ENCODE measurements around the gene PER1. TPM values are rescaled to one million over a fixed set of nuclear protein-coding genes. Genes with fewer than 3 reads are reported as not detected.
A peak's percentile ranks its signal among the peaks of the same experiment; 100 is the strongest.

Gene PER1
- total and polyA plus RNA-seq, 10 of the 15 experiments (the other 5 are each of a cell fraction or from before 2014, with no cell fraction given) = 0.02 to 25.1 (median 5.4) TPM

DNA sequence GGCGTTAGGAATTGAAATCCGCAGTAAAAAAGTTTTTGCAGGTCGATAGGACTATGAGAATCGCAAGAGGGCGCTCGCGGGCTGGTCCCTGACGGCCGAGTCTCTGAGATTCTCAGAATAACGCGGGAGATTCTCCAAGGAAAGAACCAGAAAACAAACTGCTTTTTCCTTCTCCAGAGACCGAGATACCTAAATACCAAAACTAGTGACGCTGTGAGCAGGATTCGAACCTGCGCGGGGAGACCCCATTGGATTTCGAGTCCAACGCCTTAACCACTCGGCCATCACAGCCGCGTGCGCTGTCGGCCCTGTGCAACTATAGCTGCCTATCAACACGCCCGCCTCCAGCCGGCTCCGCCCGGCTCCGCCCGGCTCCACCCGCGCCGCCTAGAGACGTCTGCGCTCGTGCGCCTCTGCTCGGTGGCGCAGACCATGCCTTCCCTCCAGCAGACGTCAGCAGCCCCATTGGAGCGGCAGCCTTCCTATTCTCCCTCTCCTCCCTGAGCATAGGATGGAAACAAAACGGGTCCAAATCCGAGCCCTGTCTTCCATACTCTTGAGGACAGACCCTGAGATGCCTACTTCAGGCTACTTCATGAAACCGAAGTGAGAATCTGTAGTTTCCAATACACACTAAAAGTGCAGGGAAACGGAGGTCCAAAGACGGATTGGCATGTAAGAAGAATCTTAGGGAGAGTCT is 13.4 kb downstream of the PER1 start (continued):
- TF ChIP-seq, protein P1, sequence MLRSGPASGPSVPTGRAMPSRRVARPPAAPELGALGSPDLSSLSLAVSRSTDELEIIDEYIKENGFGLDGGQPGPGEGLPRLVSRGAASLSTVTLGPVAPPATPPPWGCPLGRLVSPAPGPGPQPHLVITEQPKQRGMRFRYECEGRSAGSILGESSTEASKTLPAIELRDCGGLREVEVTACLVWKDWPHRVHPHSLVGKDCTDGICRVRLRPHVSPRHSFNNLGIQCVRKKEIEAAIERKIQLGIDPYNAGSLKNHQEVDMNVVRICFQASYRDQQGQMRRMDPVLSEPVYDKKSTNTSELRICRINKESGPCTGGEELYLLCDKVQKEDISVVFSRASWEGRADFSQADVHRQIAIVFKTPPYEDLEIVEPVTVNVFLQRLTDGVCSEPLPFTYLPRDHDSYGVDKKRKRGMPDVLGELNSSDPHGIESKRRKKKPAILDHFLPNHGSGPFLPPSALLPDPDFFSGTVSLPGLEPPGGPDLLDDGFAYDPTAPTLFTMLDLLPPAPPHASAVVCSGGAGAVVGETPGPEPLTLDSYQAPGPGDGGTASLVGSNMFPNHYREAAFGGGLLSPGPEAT (IDR thresholded peaks at IDR 0.05; ENCODE audit: low read depth) = peak; percentile 69; the same call in 1 of the 2 replicates
- TF ChIP-seq, protein P2, sequence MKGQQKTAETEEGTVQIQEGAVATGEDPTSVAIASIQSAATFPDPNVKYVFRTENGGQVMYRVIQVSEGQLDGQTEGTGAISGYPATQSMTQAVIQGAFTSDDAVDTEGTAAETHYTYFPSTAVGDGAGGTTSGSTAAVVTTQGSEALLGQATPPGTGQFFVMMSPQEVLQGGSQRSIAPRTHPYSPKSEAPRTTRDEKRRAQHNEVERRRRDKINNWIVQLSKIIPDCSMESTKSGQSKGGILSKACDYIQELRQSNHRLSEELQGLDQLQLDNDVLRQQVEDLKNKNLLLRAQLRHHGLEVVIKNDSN (IDR thresholded peaks at IDR 0.05; ENCODE audit: borderline replicate concordance, extremely low read length, insufficient read depth, low read depth, low read length) = no peak
- TF ChIP-seq, protein P3, sequence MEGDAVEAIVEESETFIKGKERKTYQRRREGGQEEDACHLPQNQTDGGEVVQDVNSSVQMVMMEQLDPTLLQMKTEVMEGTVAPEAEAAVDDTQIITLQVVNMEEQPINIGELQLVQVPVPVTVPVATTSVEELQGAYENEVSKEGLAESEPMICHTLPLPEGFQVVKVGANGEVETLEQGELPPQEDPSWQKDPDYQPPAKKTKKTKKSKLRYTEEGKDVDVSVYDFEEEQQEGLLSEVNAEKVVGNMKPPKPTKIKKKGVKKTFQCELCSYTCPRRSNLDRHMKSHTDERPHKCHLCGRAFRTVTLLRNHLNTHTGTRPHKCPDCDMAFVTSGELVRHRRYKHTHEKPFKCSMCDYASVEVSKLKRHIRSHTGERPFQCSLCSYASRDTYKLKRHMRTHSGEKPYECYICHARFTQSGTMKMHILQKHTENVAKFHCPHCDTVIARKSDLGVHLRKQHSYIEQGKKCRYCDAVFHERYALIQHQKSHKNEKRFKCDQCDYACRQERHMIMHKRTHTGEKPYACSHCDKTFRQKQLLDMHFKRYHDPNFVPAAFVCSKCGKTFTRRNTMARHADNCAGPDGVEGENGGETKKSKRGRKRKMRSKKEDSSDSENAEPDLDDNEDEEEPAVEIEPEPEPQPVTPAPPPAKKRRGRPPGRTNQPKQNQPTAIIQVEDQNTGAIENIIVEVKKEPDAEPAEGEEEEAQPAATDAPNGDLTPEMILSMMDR (IDR thresholded peaks at IDR 0.05 in 2 of 3, conservative IDR thresholded peaks at IDR 0.05 in 1 of 3; ENCODE audit: control insufficient read depth in 2 of 3, extremely low read depth in 1 of 3, insufficient read depth in 1 of 3, low read depth in 3 of 3, low read length in 3 of 3) = peak; percentile 68 to 78 (median 76)
- TF ChIP-seq EGR1 (IDR thresholded peaks at IDR 0.05; ENCODE audit: borderline replicate concordance in 1 of 2, low read depth in 2 of 2, low read length in 2 of 2) = no peak
- 0 out of 2 replicates have a peak, but pooled peaks have one; percentile 8 for TF ChIP-seq IRF4 (IDR thresholded peaks at IDR 0.05; ENCODE audit: low read depth, low read length)
- TF ChIP-seq KDM1A (IDR thresholded peaks at IDR 0.05; ENCODE audit: borderline replicate concordance) = no peak
- TF ChIP-seq, protein P4, sequence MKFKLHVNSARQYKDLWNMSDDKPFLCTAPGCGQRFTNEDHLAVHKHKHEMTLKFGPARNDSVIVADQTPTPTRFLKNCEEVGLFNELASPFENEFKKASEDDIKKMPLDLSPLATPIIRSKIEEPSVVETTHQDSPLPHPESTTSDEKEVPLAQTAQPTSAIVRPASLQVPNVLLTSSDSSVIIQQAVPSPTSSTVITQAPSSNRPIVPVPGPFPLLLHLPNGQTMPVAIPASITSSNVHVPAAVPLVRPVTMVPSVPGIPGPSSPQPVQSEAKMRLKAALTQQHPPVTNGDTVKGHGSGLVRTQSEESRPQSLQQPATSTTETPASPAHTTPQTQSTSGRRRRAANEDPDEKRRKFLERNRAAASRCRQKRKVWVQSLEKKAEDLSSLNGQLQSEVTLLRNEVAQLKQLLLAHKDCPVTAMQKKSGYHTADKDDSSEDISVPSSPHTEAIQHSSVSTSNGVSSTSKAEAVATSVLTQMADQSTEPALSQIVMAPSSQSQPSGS (IDR thresholded peaks at IDR 0.05; ENCODE audit: low read length) = peak; percentile 29
- peak; percentile 95 for TF ChIP-seq BACH1 (IDR thresholded peaks at IDR 0.05; ENCODE audit: borderline replicate concordance)
- TF ChIP-seq BMI1 (IDR thresholded peaks at IDR 0.05; ENCODE audit: borderline replicate concordance) = no peak
- peak; percentile 76 for TF ChIP-seq POU2F2 (IDR thresholded peaks at IDR 0.05; ENCODE audit: borderline replicate concordance, low read depth, low read length)
- TF ChIP-seq RAD21 (IDR thresholded peaks at IDR 0.05; ENCODE audit: insufficient read depth, low read depth, low read length) = peak; percentile 57
- peak; percentile 84 for TF ChIP-seq ZNF217 (IDR thresholded peaks at IDR 0.05)
- TF ChIP-seq KLF5 (IDR thresholded peaks at IDR 0.05; ENCODE audit: partially characterized antibody) = peak; percentile 78
- TF ChIP-seq CREM (IDR thresholded peaks at IDR 0.05; ENCODE audit: low read depth) = peak; percentile 69
- TF ChIP-seq, protein P5, sequence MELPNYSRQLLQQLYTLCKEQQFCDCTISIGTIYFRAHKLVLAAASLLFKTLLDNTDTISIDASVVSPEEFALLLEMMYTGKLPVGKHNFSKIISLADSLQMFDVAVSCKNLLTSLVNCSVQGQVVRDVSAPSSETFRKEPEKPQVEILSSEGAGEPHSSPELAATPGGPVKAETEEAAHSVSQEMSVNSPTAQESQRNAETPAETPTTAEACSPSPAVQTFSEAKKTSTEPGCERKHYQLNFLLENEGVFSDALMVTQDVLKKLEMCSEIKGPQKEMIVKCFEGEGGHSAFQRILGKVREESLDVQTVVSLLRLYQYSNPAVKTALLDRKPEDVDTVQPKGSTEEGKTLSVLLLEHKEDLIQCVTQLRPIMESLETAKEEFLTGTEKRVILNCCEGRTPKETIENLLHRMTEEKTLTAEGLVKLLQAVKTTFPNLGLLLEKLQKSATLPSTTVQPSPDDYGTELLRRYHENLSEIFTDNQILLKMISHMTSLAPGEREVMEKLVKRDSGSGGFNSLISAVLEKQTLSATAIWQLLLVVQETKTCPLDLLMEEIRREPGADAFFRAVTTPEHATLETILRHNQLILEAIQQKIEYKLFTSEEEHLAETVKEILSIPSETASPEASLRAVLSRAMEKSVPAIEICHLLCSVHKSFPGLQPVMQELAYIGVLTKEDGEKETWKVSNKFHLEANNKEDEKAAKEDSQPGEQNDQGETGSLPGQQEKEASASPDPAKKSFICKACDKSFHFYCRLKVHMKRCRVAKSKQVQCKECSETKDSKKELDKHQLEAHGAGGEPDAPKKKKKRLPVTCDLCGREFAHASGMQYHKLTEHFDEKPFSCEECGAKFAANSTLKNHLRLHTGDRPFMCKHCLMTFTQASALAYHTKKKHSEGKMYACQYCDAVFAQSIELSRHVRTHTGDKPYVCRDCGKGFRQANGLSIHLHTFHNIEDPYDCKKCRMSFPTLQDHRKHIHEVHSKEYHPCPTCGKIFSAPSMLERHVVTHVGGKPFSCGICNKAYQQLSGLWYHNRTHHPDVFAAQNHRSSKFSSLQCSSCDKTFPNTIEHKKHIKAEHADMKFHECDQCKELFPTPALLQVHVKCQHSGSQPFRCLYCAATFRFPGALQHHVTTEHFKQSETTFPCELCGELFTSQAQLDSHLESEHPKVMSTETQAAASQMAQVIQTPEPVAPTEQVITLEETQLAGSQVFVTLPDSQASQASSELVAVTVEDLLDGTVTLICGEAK (IDR thresholded peaks at IDR 0.05; ENCODE audit: borderline replicate concordance) = peak; percentile 62; the same call in 1 of the 2 replicates
- TF ChIP-seq WRNIP1 (IDR thresholded peaks at IDR 0.05; ENCODE audit: borderline replicate concordance, low read depth, low read length) = peak; percentile 82; the same call in 1 of the 2 replicates
- TF ChIP-seq, protein P6, sequence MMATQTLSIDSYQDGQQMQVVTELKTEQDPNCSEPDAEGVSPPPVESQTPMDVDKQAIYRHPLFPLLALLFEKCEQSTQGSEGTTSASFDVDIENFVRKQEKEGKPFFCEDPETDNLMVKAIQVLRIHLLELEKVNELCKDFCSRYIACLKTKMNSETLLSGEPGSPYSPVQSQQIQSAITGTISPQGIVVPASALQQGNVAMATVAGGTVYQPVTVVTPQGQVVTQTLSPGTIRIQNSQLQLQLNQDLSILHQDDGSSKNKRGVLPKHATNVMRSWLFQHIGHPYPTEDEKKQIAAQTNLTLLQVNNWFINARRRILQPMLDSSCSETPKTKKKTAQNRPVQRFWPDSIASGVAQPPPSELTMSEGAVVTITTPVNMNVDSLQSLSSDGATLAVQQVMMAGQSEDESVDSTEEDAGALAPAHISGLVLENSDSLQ (IDR thresholded peaks at IDR 0.05) = peak; percentile 94
